ENCODE data around the gene ZNF276.
"Not testable (repeated sequence)": the region's sequence is repeated elsewhere in the genome, so short reads cannot be mapped to it uniquely, and the experiment has no call there.

The ZNF276 gene

DNA sequence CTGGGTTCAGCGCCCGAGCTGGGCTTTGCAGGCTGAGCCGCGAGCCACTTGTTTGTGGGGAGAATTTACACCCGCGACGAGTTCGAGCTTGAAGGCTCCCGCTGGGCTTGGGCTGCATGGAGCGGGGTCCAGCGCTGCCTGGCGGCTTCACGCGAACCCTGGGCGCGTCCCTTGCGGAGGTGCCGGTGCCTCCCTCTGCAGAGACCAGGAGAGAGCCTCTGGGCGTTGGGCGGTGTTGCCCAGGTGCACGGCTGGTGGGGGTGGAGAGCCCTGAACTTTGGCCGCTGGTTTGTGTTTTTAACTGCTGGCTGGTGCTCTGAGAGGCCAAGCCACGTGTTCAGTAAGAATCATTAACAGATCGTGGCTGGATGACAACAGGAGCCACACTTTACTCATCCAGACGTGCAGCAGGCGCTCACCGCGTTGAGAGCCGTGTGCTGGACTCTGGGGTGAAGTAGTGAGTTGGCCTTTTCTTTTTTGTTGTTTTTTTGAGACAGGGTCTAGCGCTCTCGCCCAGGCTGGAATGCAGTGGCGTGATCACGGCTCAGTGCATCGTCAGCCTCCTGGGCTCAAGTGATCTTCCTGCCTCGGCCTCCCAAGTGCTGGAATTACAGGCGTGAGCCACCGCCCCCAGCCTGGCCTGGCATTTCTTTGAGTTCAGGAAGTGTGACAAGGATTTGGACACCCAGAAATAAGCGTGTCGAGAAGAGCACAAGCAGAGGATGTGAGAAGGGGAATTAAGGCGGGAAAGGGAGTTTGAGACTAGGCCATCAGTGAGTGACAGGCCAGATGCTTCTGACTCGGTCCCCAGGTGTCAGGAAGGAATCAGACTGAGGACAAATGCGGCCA lies 34.0 kb upstream of the ZNF276 start:
- peak; percentile 66 for DNase-seq (ENCODE audit: low read depth)
- TF ChIP-seq, protein P1, sequence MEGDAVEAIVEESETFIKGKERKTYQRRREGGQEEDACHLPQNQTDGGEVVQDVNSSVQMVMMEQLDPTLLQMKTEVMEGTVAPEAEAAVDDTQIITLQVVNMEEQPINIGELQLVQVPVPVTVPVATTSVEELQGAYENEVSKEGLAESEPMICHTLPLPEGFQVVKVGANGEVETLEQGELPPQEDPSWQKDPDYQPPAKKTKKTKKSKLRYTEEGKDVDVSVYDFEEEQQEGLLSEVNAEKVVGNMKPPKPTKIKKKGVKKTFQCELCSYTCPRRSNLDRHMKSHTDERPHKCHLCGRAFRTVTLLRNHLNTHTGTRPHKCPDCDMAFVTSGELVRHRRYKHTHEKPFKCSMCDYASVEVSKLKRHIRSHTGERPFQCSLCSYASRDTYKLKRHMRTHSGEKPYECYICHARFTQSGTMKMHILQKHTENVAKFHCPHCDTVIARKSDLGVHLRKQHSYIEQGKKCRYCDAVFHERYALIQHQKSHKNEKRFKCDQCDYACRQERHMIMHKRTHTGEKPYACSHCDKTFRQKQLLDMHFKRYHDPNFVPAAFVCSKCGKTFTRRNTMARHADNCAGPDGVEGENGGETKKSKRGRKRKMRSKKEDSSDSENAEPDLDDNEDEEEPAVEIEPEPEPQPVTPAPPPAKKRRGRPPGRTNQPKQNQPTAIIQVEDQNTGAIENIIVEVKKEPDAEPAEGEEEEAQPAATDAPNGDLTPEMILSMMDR (conservative IDR thresholded peaks at IDR 0.05; ENCODE audit: control insufficient read depth, insufficient read depth, low read depth, low read length) = no peak
- H3K4me3 ChIP-seq (ENCODE audit: control insufficient read depth, low read depth, low read length) = peak overlapping the region; percentile 80

DNA sequence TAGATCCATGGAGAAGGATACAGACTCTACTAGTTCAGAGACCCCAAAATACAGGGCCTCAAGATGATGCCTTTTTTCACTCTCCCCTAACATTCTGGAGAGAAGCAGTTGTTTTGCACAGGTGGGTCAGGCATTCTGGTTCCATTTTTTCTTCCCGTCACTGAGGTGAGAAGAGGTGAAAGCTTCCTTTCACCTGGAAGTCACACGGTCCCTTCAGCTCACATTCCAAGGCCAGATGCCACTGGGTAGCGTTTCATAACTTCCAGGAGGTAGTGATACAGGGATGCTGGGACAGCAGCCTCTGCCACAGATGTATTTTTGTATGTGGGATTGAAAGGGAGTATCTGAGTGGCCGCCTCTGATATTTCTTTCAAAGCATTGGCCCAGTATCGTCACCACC lies 32.9 kb upstream of the ZNF276 start:
- TF ChIP-seq, protein P1 (conservative IDR thresholded peaks at IDR 0.05; ENCODE audit: control insufficient read depth, insufficient read depth, low read depth, low read length) = no peak
- no peak for DNase-seq (ENCODE audit: low read depth)
- H3K4me3 ChIP-seq (ENCODE audit: control insufficient read depth, low read depth, low read length) = no peak overlapping the region

DNA sequence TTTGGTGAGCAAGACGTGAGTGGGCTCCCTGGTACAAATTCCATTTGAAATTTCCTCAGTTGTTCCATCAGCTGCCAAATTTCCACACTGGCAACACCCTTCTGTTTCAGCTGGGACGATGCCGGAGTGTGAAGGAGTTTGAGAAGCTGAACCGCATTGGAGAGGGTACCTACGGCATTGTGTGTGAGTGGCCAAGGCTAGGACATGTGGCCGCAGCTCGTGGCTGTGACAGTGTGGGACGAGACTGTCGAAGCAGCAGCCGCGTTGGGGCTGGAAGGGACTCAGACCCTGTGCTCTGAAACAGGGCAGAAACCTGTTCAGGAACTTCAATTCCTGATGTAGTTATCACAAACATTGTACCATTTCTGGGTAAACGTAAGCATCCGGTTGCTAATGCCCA lies 32.2 kb upstream of the ZNF276 start:
- H3K4me3 ChIP-seq (ENCODE audit: control insufficient read depth, low read depth, low read length) = no peak overlapping the region
- no peak for DNase-seq (ENCODE audit: low read depth)
- TF ChIP-seq, protein P1 (conservative IDR thresholded peaks at IDR 0.05; ENCODE audit: control insufficient read depth, insufficient read depth, low read depth, low read length) = no peak

DNA sequence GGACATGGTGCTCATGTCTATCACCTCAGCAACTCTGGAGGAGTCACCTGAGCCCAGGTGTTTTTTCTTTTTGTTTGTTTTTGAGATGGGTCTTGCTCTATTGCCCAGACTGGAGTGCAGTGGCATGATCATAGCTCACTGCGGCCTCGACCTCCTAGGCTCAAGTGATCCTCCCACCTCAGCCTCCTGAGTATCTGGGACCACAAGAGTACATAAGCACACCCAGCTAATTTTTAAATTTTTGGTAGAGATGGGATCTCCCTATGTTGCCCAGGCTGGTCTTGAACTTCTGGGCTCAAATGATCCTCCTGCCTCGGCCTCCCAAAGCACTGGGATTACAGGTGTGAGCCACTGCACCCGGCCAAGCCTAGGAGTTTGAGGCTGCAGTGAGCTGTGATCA lies 31.7 kb upstream of the ZNF276 start:
- not testable (repeated sequence) for H3K4me3 ChIP-seq (ENCODE audit: control insufficient read depth, low read depth, low read length); DNase-seq (ENCODE audit: low read depth)

DNA sequence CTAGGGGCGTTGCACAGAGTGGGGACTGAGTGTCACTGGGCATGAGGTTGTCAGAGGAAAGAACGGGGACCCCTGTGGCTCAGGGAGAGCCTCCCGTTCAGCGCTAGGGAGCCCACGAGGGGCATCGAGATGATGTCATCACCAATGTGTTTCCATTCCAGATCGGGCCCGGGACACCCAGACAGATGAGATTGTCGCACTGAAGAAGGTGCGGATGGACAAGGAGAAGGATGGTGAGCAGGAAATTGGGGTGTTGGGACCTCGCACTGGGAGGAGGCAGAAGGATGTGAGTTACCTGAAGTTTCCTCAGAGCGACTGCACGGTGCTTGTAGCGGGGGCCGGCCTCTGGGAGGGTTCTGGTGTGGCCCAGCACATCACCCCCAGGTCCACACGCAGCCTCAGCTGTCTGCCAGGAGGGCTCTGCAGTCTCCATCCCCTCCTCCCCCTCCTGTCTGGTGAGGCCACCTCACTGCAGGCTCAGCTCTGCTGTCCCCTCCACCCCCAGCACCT lies 30.9 kb upstream of the ZNF276 start:
- TF ChIP-seq, protein P1 (conservative IDR thresholded peaks at IDR 0.05; ENCODE audit: control insufficient read depth, insufficient read depth, low read depth, low read length) = no peak
- no peak overlapping the region for H3K4me3 ChIP-seq (ENCODE audit: control insufficient read depth, low read depth, low read length)
- DNase-seq (ENCODE audit: low read depth) = no peak

DNA sequence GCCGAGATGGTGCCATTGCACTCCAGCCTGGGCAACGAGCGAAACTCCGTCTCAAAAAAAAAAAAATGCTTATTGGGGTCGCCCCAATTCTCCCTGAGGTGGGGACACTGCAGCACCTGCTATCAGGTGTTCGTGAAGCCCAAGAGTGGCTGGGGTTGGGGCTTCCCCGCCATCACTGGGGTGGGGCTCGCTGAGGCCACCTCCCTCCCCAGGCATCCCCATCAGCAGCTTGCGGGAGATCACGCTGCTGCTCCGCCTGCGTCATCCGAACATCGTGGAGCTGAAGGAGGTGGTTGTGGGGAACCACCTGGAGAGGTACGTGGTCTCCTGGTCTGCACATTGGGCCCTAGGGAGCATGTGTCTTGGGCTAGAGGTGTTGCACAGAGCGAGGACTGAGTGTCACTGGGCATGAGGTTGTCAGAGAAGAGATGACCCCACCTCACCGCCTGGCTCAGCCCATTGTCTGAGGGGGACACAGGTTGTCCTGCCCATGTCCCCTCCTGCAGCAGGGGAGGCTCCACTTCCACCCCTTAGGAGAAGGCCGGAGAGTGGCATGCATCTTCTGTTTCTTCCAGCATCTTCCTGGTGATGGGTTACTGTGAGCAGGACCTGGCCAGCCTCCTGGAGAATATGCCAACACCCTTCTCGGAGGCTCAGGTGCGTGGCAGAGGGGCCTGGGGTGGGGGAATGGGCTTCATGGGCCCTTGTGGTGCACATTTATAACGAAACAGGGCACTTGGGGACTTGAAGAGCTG lies 29.9 kb upstream of the ZNF276 start:
- TF ChIP-seq, protein P1 (conservative IDR thresholded peaks at IDR 0.05; ENCODE audit: control insufficient read depth, insufficient read depth, low read depth, low read length) = no peak
- no peak overlapping the region for H3K4me3 ChIP-seq (ENCODE audit: control insufficient read depth, low read depth, low read length)
- no peak for DNase-seq (ENCODE audit: low read depth)

DNA sequence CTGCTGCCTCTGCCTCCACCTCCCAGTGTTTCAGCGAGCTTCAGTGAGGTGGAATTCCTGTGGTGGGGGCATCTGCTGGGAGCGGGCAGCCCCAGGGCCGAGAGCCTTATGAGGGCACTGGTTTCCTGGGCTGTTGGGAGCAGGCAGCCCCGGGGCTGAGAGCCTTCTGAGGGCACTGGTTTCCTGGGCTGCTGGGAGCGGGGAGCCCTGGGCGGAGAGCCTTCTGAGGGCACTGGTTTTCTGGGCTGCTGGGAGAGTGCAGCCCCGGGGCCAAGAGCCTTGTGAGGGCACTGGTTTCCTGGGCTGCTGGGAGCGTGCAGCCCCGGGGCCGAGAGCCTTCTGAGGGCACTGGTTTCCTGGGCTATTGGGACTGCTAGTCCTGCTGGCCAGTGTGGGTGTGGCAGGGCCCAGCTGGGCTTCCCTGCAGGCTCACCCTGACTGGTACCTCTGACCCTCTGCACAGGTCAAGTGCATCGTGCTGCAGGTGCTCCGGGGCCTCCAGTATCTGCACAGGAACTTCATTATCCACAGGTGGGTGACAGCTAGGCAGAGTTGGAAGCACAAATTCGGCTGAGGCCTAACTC lies 29.3 kb upstream of the ZNF276 start:
- no peak overlapping the region for H3K4me3 ChIP-seq (ENCODE audit: control insufficient read depth, low read depth, low read length)
- TF ChIP-seq, protein P1 (conservative IDR thresholded peaks at IDR 0.05; ENCODE audit: control insufficient read depth, insufficient read depth, low read depth, low read length) = no peak
- DNase-seq (ENCODE audit: low read depth) = no peak
